Stimulated activated CD8-positive, alpha-beta memory T cell treated with anti-CD3 and anti-CD28 coated beads, Interleukin-12 subunit alpha, Interleukin-12 subunit beta, amount 100 ng/mL, for 4 hours (primary cell): ENCODE results near the gene LUC7L3.
"Not testable (repeated sequence)": the region's sequence is repeated elsewhere in the genome, so short reads cannot be mapped to it uniquely, and the experiment has no call there.

Source experiments
- DNase-seq: peaks from one replicate; pipeline ENCODE4 v3.0.0-alpha.2; 2020; ENCODE audit warnings: low read depth

Gene LUC7L3

DNA sequence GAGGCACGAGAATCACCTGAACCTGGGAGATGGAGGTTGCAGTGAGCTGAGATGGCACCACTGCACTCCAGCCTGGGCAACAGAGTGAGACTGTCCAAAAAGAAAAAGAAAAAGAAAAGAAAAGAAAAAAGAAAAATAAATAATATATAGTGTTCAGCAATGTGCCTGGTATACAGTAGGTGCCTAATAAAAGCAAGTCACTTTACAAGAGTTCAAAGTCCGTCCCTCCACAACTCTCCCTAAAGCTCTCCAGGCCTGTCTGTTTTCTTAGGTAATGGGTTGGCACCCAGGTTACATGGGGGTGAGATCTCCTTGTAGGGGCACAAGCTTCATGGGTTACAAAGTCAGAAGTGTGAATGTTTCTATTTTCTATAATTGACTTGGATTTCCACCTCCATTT lies 64.5 kb downstream of the LUC7L3 start:
- DNase-seq, result no peak

DNA sequence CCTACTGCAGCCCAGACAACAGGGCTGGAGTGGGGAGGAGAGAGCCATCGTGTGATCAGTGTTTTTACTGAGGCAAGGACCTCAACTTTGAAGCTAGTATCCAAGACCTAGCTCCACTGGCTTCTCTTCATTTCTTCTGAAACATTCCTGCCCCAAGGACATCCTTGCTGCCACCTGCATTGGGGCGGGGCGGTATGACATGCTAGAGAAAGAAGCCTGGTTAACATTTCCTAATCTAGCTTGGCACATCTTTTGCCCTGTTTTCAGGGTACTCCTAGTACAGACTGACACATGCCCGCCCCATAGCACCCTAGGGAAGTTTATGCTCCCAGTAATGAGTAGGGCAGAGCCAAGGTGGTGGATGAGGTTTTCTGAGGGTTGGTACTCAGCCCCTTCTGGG lies 65.7 kb downstream of the LUC7L3 start:
- no peak for DNase-seq

DNA sequence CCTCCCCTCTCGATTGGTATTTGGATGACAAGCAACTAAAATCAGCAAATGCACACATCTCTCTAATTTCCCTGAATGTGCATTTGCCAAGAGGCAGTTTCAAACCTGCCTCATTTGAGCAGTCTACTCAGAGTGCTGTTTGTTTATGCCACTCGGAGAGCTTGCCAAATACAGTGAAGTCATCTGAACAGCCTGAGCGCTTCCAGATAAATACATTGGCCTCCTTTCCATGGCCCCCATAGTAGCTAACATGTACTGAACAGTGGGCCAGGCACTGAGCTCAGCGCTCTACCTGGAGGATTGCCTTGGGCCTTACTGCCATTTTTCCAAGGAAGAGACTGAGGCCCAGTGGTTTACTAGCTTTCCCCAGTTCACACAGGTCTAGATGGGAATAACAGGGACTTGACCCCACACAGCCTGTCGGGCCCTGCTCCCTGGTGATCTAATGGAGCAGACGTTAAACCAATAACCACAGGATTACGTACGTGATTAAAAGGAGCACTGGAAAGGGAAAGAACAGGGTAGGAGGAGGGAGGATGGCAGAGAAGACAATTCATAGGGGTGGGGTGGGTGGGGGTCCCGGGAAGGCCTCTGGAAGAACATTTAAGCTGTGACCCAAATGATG lies 66.7 kb downstream of the LUC7L3 start:
- no peak for DNase-seq

DNA sequence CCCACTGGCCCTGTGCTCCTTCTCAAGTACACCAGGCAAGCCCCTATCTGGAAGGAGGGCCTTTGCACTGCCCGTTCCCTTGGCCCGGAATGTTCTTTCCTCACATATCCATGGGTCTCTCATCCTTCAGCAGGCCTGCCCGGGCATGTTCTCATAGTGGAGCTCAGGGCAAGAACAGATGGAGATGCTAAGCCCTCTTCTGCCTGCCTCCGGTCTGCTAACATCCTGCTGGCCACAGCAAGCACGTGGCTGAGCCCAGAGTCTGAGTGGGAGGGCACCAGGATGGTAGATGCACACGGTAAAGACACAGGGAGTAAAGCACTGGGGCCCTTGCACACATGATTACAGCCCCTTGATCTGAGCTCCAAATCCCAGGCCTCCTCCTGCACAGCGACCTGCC lies 67.7 kb downstream of the LUC7L3 start:
- no peak for DNase-seq

DNA sequence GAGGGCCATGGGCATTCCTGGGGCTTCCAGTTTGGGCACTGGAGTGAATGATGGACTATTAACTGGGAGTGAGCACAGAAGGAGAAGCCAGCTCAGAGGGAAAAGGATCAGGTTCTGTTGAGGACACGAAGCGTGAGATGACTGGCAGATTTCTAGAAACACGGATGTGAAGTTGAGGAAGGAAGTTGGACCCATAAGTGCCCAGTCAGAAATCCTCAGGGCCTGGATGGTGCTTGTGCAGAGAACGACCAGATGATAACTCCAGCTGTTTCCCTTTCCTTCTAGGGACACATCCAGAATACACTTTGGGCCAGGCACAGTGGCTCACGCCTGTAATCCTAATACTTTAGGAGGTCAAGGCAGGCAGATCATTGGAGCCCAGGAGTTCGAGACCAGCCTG lies 71.2 kb downstream of the LUC7L3 start:
- no peak for DNase-seq

DNA sequence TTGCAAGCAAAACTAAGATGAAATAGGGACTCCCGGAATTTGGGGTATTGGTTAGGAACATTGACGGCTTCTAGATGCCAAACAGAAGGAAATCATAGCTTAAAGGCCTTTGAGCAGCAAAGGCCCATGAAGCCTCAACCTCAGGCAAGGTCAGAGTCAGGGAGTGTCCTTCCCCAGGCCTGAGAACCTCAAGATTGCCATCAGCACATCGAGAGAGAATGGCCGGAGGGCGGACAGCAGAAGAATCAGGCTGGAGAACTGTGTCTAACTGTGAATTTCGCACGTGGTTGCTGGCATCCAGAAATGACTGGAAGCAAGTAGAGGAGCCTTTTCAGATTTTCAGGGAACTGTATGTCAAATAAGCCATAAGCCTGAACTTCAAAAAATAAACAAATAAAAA lies 72.7 kb downstream of the LUC7L3 start:
- DNase-seq, result no peak

DNA sequence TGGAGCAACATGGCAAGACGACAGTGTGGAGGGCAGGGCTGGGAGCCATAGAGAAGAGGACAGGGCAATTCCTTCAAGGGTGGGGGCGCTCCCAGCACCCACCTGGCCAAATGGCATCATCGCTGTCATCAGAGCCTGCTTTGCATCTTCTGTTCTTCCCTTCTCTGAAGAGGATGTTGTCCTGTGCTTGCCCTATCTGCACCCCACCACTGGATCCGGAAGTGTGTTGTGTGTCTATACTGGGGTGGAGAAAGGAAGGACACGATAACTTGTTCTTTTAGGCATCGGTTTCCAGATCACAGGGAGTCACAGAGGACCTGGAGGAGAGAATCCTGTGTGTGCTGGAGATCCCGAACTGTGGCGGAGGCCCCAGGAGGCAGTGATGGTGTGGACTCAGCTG lies 73.6 kb downstream of the LUC7L3 start:
- DNase-seq, result no peak

DNA sequence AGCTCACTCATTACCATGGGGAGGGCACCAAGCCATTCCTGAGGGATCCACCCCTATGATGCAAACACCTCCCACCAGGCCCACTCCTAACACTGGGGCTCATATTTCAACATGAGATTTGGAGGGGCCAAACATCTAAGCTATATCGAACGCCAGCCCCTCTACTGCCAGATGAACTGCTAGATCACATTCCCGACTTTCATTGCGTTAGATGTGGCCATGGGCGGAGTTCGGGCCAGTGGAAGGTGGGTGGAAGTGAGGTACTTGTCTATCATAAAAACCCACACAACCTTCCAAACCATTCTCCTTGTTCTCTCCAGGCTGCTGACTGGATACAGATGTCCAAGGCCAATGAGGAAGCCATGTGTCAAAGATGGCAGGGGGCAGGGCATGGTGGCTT lies 75.0 kb downstream of the LUC7L3 start:
- DNase-seq, result no peak

DNA sequence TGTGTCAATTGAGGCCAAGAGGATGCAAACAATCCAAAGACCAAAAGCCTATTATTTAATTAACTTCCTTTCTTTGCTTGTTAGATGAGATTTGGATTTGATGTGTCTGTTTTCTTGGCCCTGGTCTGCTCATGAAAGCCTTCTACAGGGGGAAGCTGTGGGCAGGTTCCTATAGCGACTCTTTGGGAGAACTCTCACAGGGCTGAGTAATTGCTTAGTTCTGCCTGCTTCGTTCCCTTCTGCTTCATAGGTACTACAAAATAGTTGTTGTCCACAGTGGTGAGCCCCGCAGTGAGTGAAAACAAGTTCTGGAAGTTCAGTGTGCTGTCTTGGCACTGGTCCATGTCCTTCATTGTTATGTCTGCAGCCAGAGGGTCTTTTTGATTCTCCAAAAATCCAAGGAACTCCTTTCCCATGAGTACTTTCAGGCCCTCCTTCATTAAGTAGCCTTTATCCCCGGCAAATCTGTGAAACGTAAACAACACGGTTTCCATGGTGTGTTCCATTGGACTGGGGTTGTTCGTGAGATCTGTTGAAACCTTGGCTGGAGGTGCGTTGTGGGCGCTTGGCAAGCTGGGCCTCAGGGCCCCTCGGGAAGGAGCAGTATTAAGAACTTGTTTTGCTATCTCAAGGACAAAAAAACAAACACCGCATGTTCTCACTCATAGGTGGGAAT lies 77.9 kb downstream of the LUC7L3 start:
- DNase-seq, result no peak

DNA sequence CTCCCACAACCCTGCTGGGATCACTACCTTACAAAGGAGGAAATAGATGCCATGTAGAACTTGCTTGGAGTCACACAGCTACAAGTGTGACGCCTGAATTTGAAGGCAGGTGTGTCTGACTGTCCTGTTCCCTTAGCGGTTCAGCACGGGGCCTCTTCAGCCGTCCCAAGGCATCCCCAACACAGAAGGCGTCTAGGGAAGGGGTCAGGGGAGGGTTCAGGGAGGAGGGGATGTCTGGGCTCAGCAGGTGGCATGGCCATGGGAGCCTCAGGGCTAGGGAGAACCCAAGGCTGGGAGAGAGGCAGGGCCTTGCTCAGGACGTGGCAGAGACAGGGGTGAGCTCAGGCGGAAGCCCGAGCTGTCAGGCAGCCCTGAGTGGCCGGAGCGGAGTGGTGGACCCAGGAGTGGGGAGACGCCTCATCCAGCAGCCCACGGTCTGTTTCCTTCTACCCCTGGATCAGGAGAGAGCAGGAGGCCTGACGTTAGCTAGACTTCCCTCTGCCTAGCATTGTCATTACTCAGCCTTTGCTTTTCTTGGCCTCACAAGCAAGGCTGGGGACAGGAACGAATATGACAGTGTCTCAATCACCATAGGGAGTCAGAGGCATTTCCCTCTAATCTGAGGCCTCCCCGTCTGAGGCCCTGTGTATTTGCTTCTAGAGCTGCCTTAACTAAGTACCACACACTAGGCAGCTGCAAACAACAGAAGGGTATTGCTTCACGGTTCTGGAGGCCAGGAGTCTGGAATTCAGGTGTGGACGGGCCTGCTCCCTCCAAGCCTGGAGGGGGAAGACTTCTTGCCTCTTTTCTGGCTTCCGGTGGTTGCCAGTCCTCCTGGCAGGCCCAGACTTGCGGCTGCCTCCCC lies 79.3 kb downstream of the LUC7L3 start:
- no peak for DNase-seq

DNA sequence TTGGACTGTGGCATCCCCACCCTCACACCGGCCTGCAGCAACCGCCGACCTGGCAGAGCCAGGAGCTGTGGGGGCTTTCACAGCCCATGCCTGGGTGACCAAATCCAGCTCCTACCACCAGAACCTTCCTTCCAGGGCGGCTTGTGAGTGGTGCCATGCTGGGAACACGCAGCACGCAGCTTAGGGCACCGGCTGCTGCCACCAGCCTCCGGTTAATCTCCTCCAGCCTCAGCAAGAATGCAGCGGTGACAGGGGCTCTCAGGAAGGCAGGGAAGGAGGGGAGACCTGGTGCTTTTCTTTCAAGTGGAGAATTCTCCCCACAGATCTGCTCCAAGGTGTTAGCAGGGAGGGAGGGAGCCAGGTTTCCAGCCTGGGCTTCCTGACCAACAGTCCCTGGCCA lies 80.2 kb downstream of the LUC7L3 start:
- no peak for DNase-seq

DNA sequence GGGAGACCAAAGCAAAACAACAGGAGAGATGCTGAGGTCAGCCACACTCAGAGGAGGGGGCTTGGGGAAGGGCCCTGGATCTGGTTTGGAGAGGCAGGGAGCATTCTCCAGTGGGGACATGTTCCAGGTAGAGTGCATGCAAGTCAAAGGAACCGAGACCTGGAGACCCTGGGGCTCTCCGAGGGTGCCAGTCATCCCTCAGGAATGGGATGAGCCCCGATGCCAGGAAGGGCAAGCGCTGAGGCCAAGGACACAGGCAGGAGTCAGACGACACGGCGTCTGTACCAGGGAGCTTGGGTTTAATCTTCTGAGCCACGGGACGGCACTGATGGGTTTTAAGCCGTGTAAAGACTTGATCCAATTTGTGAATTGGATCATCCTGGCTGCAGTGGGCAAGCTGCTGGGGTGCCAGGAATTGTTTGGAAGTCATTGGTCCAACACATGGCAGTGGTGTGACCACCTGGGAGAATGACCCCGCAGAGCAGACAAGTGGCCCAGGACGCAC lies 80.8 kb downstream of the LUC7L3 start:
- DNase-seq, result no peak

DNA sequence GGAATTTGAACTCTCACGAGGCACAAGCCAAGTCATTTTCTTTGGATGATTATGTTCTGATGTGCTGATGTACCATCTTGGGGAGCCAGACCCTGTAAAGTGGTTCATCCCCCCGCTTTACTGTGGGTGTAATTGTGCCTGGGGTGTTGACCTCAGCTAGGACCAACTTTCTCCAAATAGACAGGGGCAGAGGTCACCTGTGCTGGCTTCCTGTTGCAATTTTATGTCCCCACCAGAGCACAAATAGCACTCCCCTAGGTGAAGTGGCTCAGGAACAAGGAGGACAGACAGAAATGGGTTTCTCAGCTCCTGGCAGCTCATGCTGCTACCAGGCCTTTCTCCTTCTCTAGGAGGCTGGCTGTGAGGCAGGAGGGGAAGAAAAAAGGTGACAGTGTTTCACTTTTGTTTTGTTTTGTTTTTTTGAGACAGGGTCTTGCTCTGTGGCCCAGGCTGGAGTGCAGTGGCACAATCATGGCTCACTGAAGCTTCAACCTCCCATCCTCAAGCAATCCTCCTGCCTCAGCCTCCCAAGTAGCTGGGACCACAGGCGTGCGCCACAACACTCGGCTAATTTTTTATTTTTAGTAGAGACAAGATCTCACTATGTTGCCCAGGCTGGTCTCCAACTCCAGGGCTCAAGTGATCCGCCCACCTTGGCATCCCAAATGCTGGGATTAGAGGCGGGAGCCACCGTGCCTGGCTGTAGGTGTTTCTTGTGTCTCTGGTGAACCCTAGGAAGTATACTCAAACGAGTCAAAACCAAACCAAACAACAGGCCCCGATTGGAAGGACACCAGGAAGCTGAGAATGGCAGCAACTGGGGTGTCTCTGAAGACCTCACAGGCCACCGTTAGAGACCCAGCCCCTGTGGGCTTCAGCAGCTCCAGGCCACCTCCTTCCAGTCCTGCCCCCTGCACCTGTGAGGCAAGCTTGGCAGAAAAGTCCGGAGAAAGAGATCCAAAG lies 83.5 kb downstream of the LUC7L3 start:
- DNase-seq, result no peak

DNA sequence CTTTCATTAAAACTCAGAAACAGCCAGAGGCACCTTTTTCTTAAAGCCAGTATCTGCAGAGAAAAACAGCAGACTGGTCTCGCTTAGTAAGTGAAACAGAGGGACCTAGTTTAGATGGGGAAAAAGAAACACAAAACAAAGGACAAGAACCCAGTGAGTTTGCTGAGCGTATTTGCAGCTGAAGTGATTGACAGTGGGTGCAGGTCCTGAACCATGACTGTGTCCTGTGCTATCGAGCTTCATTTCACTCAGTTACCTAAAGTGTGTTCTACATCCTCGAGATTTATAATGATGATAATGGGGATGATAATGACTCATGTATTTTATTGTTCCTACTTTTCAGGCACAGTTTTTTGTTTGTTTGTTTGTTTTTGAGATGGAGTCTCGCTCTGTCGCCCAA lies 84.3 kb downstream of the LUC7L3 start:
- no peak for DNase-seq

DNA sequence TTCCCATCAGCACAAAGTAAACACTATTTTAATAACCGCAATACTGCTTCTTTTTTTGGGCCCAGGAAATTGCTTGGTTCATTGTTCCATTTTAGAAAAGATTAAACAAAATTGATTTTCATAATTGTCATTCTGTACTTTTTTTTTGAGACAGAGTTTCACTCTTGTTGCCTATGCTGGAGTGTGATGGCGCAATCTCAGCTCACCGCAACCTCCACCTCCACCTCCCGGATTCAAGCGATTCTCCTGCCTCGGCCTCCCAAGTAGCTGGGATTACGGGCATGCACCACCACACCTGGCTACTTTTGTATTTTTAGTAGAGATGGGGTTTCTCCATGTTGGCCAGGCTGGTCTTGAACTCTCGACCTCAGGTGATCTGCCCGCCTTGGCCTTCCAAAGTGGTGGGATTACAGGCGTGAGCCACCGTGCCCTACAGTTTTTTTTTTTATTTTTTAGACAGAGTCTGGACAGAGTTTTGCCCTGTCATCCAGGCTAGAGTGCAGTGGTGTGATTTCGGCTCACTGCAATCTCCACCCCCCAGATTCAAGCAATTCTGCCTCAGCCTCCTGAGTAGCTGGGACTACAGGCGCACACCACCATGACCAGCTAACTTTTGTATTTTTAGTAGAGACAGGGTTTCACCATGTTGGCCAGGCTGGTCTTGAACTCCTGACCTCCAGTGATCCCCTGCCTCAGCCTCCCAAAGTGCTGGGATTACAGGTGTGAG lies 85.5 kb downstream of the LUC7L3 start:
- not testable (repeated sequence) for DNase-seq

DNA sequence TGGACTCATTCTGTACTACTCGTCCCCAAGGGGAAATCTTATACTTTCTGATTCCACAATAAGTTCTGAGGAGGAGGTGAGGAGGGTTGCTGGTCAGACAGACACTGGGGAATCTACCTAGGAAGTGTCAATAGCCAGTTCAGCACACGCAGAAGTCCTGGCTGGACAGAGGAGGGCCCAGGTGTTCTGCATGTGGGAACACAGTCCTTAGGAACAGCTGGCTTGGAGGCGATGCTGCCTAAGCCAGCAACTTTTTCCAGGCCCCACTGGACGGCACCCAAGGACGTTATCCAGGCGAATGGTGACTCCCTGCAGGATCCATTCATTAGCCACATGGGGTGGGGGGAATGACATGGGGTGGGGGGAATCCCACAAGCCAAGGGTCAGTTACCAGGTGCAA lies 86.1 kb downstream of the LUC7L3 start:
- no peak for DNase-seq
